GM12874 (cell line): ENCODE data around the gene AKR1A1.

Experiments used
- TF ChIP-seq, protein P1 (sequence below): IDR thresholded peaks from 2 replicates; pipeline ENCODE4 v1.5.1; 2011; ENCODE audit warnings: low read depth, mild to moderate bottlenecking, control low read depth, low read length, moderate library complexity; ENCODE audit not compliant: insufficient read depth

The AKR1A1 gene

DNA sequence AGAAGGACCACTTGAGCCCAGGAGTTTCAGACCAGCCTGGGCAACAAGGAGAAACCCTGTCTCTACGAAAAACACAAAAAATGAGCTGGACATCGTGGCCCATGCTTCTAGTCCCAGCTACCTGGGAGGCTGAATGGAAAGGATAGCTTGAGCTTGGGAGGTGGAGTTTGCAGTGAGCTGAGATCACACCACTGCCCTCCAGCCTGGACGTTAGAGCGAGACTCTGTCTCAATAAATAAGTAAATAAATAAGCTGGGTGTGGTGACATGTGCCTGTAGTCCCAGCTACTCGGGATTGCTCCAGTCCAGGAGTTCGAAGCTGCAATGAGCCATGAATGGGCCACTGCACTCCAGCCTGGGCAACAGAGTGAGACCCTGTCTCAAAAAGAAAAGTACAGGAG lies 3.6 kb downstream of the AKR1A1 start:
- TF ChIP-seq, protein P1, sequence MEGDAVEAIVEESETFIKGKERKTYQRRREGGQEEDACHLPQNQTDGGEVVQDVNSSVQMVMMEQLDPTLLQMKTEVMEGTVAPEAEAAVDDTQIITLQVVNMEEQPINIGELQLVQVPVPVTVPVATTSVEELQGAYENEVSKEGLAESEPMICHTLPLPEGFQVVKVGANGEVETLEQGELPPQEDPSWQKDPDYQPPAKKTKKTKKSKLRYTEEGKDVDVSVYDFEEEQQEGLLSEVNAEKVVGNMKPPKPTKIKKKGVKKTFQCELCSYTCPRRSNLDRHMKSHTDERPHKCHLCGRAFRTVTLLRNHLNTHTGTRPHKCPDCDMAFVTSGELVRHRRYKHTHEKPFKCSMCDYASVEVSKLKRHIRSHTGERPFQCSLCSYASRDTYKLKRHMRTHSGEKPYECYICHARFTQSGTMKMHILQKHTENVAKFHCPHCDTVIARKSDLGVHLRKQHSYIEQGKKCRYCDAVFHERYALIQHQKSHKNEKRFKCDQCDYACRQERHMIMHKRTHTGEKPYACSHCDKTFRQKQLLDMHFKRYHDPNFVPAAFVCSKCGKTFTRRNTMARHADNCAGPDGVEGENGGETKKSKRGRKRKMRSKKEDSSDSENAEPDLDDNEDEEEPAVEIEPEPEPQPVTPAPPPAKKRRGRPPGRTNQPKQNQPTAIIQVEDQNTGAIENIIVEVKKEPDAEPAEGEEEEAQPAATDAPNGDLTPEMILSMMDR, result no peak

DNA sequence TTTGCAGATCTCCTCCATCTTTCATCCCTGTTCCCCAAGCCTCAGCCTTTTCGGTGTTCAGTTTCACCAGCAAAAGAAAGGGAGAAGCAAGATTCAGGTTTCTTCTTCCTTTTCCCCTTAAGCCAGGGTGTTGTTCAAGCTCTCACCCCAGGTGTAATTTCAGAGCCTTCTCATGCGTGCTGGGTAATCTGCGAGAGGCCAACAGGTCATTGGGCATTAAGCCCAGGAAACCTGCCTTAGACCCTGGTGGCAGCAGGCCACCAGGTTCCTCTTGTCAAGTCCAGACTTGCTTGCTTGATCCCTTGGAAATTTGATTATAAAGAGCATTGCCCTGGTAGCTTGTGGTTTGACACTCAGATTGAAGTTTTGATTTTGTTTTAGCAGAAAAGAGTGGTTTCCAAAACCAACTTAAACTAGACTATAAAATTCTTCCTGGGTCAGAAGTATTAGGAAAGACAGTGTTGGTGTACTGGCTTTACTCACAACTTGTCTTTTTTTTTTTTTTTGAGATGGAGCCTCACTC lies 6.9 kb downstream of the AKR1A1 start:
- TF ChIP-seq, protein P1, result no peak

DNA sequence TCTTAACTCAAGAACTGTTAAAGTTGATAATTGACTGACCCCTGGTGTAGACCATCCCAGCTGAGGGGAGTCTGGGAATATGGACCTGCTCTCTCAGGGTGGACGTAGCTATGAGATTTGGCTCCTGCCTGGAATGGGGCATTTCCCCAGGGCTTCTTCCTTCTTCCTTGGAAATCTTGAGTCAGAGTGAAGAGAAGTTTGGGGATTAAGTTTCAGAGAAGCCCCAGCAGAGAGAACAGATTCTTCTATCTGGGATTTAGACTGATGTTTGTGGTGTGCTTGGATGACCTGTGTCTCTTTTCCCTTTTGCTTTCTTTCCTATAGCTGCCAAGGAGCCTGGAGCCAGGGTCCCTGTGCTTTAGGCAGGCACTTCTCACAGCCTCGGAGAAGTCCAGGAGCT lies 13.2 kb downstream of the AKR1A1 start:
- TF ChIP-seq, protein P1, result no peak

DNA sequence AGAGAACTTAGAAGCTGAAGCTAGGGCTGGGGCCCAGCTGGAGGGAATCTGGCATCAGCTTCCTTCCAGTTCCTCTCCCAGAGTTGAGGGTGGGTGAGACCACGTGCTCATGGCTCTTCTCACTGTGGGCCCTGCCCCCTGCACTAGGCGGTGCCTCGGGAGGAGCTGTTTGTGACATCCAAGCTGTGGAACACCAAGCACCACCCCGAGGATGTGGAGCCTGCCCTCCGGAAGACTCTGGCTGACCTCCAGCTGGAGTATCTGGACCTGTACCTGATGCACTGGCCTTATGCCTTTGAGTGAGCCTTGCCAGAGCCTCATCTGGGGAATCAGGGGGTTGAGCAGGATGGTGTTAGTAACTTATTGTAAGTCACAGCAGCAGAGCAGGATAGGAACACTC lies 16.1 kb downstream of the AKR1A1 start:
- TF ChIP-seq, protein P1, result no peak

DNA sequence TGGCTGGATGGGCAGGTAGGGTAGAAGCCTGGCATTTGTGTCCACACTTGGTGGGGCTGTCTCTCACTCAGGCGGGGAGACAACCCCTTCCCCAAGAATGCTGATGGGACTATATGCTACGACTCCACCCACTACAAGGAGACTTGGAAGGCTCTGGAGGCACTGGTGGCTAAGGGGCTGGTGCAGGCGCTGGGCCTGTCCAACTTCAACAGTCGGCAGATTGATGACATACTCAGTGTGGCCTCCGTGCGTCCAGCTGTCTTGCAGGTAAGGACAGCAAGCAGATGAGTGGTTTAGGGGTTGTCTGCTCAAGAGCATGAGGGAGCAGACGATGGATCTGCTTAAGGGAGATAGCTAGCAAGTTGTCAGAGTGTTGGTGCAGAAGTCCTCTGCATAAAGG lies 17.3 kb downstream of the AKR1A1 start:
- TF ChIP-seq, protein P1, result no peak

DNA sequence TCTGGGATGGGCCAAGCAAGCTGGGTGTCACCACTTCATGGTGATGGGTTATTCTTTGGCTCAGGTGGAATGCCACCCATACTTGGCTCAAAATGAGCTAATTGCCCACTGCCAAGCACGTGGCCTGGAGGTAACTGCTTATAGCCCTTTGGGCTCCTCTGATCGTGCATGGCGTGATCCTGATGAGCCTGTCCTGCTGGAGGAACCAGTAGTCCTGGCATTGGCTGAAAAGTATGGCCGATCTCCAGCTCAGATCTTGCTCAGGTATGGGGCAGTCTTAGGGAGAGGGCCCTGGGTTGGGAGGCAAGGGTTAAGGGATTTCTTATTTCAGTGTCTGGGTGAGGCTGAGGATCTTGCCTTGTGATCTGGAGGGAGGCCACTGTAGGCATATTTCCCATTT lies 17.8 kb downstream of the AKR1A1 start:
- TF ChIP-seq, protein P1, result no peak

DNA sequence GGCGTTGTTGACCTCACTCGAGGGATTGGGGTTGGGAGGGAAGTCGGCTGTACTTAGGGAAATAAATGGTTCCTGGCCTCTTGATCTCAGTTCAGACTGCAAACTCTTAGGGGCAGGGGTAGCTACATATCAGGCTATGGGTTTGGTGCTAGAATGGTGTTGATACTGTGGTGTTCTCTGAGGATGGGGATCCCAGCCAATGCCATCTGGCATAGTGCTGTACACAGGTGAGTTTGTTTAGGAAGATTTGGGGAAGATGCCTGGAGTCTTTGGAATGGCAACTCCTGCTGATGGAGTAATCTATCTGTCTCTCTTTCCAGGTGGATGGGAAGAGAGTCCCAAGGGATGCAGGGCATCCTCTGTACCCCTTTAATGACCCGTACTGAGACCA lies 18.9 kb downstream of the AKR1A1 start:
- TF ChIP-seq, protein P1, result no peak
